ENCODE results near the gene TNFRSF14. TPM values are rescaled to one million over a fixed set of nuclear protein-coding genes. Genes with fewer than 3 reads are reported as not detected.
"Not testable (repeated sequence)": the region's sequence is repeated elsewhere in the genome, so short reads cannot be mapped to it uniquely, and the experiment has no call there.

Gene TNFRSF14
- total RNA-seq, 3 donors from 2014 or later (not counting 1 experiment from before 2014, with no cell fraction given): 228 to 266 (median 262) TPM

DNA sequence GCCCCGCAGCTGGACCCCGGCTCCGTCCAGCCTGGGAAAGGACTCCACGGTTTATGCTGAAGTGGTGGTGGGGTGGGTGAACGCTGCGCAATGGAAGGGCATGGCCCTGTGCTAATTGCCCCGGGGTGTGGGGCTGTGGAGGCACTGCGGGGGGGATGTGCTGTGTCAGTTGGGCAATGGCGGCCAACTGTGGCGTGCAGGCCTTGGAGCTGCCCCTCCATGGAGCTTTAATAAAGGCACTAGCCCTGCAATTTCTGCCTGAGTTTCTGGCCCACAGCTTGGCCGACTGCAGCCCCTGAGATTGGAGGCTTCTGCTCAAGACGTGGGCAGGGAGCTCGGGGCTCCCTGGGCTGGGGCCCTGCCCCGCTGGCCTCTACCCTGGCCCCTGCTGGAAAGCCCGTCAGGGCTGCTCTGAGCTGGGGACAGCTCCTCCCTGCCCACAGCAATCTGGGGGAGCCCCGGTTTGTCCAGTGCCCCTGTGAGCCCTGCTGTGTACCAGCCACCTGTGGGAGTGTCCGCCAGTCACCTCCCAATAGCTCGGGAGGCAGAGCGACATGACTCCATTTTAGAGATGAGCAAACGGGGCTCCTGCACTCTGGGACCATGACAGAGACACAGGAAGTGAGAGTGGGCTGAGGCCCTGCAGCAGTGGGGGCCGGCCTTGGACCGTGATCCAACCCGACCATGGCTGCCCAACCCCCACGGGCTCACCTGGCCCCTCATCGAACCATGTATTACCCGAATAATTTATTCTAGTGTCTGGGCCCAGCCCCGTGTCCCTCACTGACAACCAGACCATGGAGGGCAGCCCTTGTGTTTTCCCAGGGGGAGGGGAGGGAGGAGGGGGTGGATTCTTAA lies 8.7 kb upstream of the TNFRSF14 start:
- 6% methylated on average over 26 of the region's 27 CpGs for WGBS (ENCODE audit: insufficient coverage)
- peak overlapping the region; percentile 97 for H3K27ac ChIP-seq (ENCODE audit: low read length)
- peak overlapping the region; percentile 94 for H3K4me3 Mint-ChIP-seq
- peaks cover 0 to 31% of the 10 kb centered on the region in 2 donors for H3K4me1 Mint-ChIP-seq
- no peaks in the 10 kb centered on the region for H3K36me3 ChIP-seq (ENCODE audit: control insufficient read depth, insufficient read depth, low read length)
- peaks cover 57% of the 10 kb centered on the region for H3K4me1 ChIP-seq (ENCODE audit: control insufficient read depth, insufficient read depth, low read length)
- ATAC-seq (peak; percentile 12 to 25 (median 21)), DNase-seq (peak; percentile 62 to 73)
- no peaks in the 10 kb centered on the region for H3K27me3 ChIP-seq (ENCODE audit: control insufficient read depth, insufficient read depth, low read length)
- no peak for TF ChIP-seq CTCF (IDR thresholded peaks at IDR 0.05)
- intact Hi-C loops (cut with micrococcal nuclease): loop anchor here (1.0 to 10.0 kb wide), 5 partner anchors 21 to 353 kb away; partner anchors contain the start of genes FAAP20 and PANK4
- peak overlapping the region; percentile 94 to 97 for H3K27ac Mint-ChIP-seq
- H3K27me3 Mint-ChIP-seq (ENCODE audit: low read depth in 2 of 2): no peaks in the 10 kb centered on the region
- peak overlapping the region; percentile 93 for H3K4me3 ChIP-seq (ENCODE audit: low read length)
- no peaks in the 10 kb centered on the region for H3K36me3 Mint-ChIP-seq
- no peaks in the 10 kb centered on the region for H3K9me3 Mint-ChIP-seq
- H3K9me3 ChIP-seq (ENCODE audit: control insufficient read depth, insufficient read depth, low read length): no peaks in the 10 kb centered on the region

DNA sequence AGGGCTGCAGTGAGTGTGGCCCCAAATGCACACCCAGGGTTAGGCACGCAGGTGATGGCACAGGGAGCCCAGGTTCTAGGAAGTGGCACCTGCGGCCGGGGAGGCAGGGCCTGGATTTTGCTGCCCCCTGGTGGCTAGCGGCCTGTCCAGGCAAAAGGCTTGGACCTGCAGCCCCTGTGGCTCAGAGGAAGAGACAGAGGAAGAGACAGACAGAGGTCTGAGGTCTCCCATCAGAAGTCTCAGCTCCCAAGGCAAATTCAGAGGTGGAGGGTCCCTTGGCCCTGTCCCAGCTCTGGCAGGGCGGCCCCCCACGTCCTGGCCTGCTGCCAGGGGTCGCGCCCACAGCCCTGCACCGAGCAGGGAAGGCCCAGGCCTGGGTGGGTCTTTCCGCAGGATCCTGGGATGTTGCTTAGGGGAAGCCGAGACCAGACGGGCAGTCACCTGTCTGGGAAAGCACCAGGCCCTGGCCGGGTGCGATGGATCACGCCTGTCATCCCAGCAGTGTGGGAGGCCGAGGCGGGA lies 8.0 kb upstream of the TNFRSF14 start:
- Mint-ChIP-seq H3K4me1 (peaks cover 0 to 31% of the 10 kb centered on the region in 2 donors), H3K27ac (peak overlapping the region; percentile 94 to 97), H3K9me3 (no peaks in the 10 kb centered on the region), H3K4me3 (peak overlapping the region; percentile 94), H3K36me3 (no peaks in the 10 kb centered on the region), H3K27me3 (ENCODE audit: low read depth in 2 of 2) (no peaks in the 10 kb centered on the region)
- 2% methylated on average over 17 of the region's 17 CpGs for WGBS (ENCODE audit: insufficient coverage)
- peak; percentile 16 to 45 (median 24) for ATAC-seq
- Histone ChIP-seq H3K4me1 (ENCODE audit: control insufficient read depth, insufficient read depth, low read length) (peaks cover 54% of the 10 kb centered on the region), H3K9me3 (ENCODE audit: control insufficient read depth, insufficient read depth, low read length) (no peaks in the 10 kb centered on the region), H3K4me3 (ENCODE audit: low read length) (peak overlapping the region; percentile 93), H3K27me3 (ENCODE audit: control insufficient read depth, insufficient read depth, low read length) (no peaks in the 10 kb centered on the region), H3K36me3 (ENCODE audit: control insufficient read depth, insufficient read depth, low read length) (no peaks in the 10 kb centered on the region), H3K27ac (ENCODE audit: low read length) (peak overlapping the region; percentile 97)
- intact Hi-C loops (cut with micrococcal nuclease): loop anchor here (1.0 to 10.0 kb wide), 3 partner anchors 97 to 353 kb away; partner anchors contain the start of gene FAAP20
- TF ChIP-seq CTCF (IDR thresholded peaks at IDR 0.05): peak; percentile 89
- peak; percentile 80 to 91 for DNase-seq

- DNase-seq; H3K27me3 Mint-ChIP-seq (ENCODE audit: low read depth in 2 of 2); H3K27me3 ChIP-seq (ENCODE audit: control insufficient read depth, insufficient read depth, low read length); H3K9me3 ChIP-seq (ENCODE audit: control insufficient read depth, insufficient read depth, low read length); H3K36me3 ChIP-seq (ENCODE audit: control insufficient read depth, insufficient read depth, low read length); ATAC-seq; H3K9me3 Mint-ChIP-seq; H3K36me3 Mint-ChIP-seq: not testable (repeated sequence)
- peak overlapping the region; percentile 94 to 97 for H3K27ac Mint-ChIP-seq
- peak overlapping the region; percentile 6 for H3K4me3 ChIP-seq (ENCODE audit: low read length)
- peaks cover 0 to 32% of the 10 kb centered on the region in 2 donors for H3K4me1 Mint-ChIP-seq
- peaks cover 46% of the 10 kb centered on the region for H3K4me1 ChIP-seq (ENCODE audit: control insufficient read depth, insufficient read depth, low read length)
- intact Hi-C loops (cut with micrococcal nuclease): loop anchor here (10.0 kb wide), 2 partner anchors 95 to 355 kb away; partner anchors contain the start of gene FAAP20
- peak overlapping the region; percentile 97 for H3K27ac ChIP-seq (ENCODE audit: low read length)
- H3K4me3 Mint-ChIP-seq: peak overlapping the region; percentile 47
- WGBS (ENCODE audit: insufficient coverage): 62% methylated on average over 18 of the region's 28 CpGs
Measured at GRCh38 chr1:2549367-2550029, 6.7 kb upstream of the TNFRSF14 start.

DNA sequence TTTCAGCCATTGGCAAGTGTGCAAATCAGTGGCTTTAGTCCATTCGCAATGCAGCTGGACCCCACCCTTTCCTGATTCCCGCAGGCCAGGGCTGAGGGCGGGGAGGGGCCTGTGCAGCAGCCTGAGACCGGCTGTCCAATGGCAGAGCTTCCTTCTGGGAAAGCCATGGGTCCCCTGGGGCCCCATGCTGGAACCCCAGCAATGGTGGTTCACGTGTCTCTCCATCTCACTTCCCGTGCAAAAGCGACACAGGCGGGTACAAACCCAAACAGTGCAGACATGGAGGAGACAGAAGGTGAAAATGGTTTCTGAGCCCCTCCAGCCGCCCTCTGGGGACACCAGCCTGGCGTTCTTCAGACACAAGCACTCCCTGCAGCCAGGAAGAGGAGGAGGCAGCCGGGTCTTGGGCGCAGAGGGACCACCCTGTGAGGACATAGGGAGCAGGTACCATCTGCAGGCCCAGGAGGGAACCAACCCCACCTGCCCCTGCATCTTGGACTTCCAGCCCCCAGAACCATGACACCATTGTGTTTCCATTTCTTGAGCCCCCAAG lies 5.8 kb upstream of the TNFRSF14 start:
- H3K36me3 ChIP-seq (ENCODE audit: control insufficient read depth, insufficient read depth, low read length); ATAC-seq; H3K9me3 Mint-ChIP-seq; H3K27me3 ChIP-seq (ENCODE audit: control insufficient read depth, insufficient read depth, low read length); intact Hi-C loops (cut with micrococcal nuclease); H3K27ac ChIP-seq (ENCODE audit: low read length); H3K27me3 Mint-ChIP-seq (ENCODE audit: low read depth in 2 of 2); DNase-seq; H3K9me3 ChIP-seq (ENCODE audit: control insufficient read depth, insufficient read depth, low read length); H3K4me3 ChIP-seq (ENCODE audit: low read length); H3K36me3 Mint-ChIP-seq; H3K4me3 Mint-ChIP-seq: not testable (repeated sequence)
- H3K27ac Mint-ChIP-seq: peak overlapping the region; percentile 94 to 97
- H3K4me1 ChIP-seq (ENCODE audit: control insufficient read depth, insufficient read depth, low read length): peaks cover 50% of the 10 kb centered on the region
- 76% methylated on average over 9 of the region's 12 CpGs for WGBS (ENCODE audit: insufficient coverage)
- peaks cover under 1 to 37% of the 10 kb centered on the region in 2 donors for H3K4me1 Mint-ChIP-seq

- peaks cover 11 to 48% of the 10 kb centered on the region in 2 donors for H3K4me1 Mint-ChIP-seq
- H3K27me3 ChIP-seq (ENCODE audit: control insufficient read depth, insufficient read depth, low read length); ATAC-seq; H3K27me3 Mint-ChIP-seq (ENCODE audit: low read depth in 2 of 2); H3K9me3 ChIP-seq (ENCODE audit: control insufficient read depth, insufficient read depth, low read length); intact Hi-C loops (cut with micrococcal nuclease); H3K4me3 Mint-ChIP-seq; DNase-seq; H3K36me3 ChIP-seq (ENCODE audit: control insufficient read depth, insufficient read depth, low read length); H3K27ac ChIP-seq (ENCODE audit: low read length); H3K9me3 Mint-ChIP-seq; H3K36me3 Mint-ChIP-seq; H3K4me3 ChIP-seq (ENCODE audit: low read length): not testable (repeated sequence)
- H3K27ac Mint-ChIP-seq: peak overlapping the region; percentile 22 to 50
- WGBS (ENCODE audit: insufficient coverage): 96% methylated on average over 9 of the region's 9 CpGs
- H3K4me1 ChIP-seq (ENCODE audit: control insufficient read depth, insufficient read depth, low read length): peaks cover 51% of the 10 kb centered on the region
Measured at GRCh38 chr1:2551544-2551943, 4.6 kb upstream of the TNFRSF14 start.
